Inflammatory macrophage (primary cell): ENCODE results near the gene GTF2A1.

ENCODE experiments used
- DNase-seq, 2 donors: peaks; one replicate each; pipeline ENCODE4 v3.0.0-alpha.2; 2020 to 2022

GTF2A1 gene

GRCh38 chr14:81132468-81132867 is 88.3 kb downstream of the GTF2A1 start:
- DNase-seq, result no peak

GRCh38 chr14:81129242-81129641 is 91.5 kb downstream of the GTF2A1 start:
- no peak for DNase-seq

GRCh38 chr14:81127785-81128184 is 93.0 kb downstream of the GTF2A1 start:
- DNase-seq, result peak; percentile 50 to 83

GRCh38 chr14:81125536-81125935 is 95.2 kb downstream of the GTF2A1 start:
- no peak for DNase-seq
